HCT116 (cell line): ENCODE measurements around the gene CSTPP1. TPM values are rescaled to one million over a fixed set of nuclear protein-coding genes. Genes with fewer than 3 reads are reported as not detected.
A peak's percentile ranks its signal among the peaks of the same experiment; 100 is the strongest.

Experiments used
- ATAC-seq: fragments of 200-7000 bp; cut with Tn5 transposase; 2 replicates; pipeline ENCODE4 v1.9.1; 2020; ENCODE audit warnings: mild to moderate bottlenecking, moderate library complexity
- BruUV-seq: library from RNA; stranded (reverse); fragments of 400-500 nt; replicated peaks from 2 replicates; lab custom pipeline; 2021; lab: Mats Ljungman, UMichigan
- CTCF ChIA-PET: fragments of 300-600 bp; sonication (Branson Sonifier 250); formaldehyde crosslinking; loops from one replicate; lab custom pipeline; 2021; ENCODE audit warnings: antibody characterized with exemption; lab: Charles Lee
- POLR2A ChIA-PET: fragments of 300-600, 350-600 bp; sonication (Branson Sonifier 250); formaldehyde crosslinking; loops from one replicate; lab custom pipeline; 2021; ENCODE audit warnings: antibody characterized with exemption; lab: Charles Lee
- RAD21 ChIA-PET, 2 experiments: fragments of 300-600 bp; sonication (Branson Sonifier 250); formaldehyde crosslinking; loops; one replicate each; lab custom pipeline; 2023; ENCODE audit warnings: low total read pairs in 2 of 2; ENCODE audit not compliant: uncharacterized antibody in 2 of 2, unreplicated experiment in 2 of 2, low non-redundant PET in 1 of 2; lab: Charles Lee
- DNase-seq: peaks from one replicate; pipeline ENCODE4 v3.0.0-alpha.2; 2010; ENCODE audit warnings: low read depth, low spot score
- H2AFZ ChIP-seq: fragments of 200-600 bp; shearing (Covaris generic), sonication (generic); 2 replicates; pipeline ENCODE4 v1.6.1; 2017; ENCODE audit warnings: low read depth, mixed run types, mixed read lengths, antibody characterized with exemption, low read length; ENCODE audit not compliant: poor library complexity, severe bottlenecking
- H3K27ac ChIP-seq: 2 replicates; pipeline ENCODE4 v1.5.1; 2012; ENCODE audit warnings: low read depth, low read length
- H3K27me3 ChIP-seq: fragments of 200-600 bp; sonication (generic); 2 replicates; pipeline ENCODE4 v1.6.1; 2016; ENCODE audit warnings: mixed run types, low read length, mixed read lengths; ENCODE audit not compliant: insufficient read depth
- H3K36me3 ChIP-seq, 2 experiments: fragments of 200-500 bp in 1 of 2; fragments of 200-600 bp in 1 of 2; sonication (Bioruptor generic) in 1 of 2; sonication (generic) in 1 of 2; 2 replicates each; pipeline versions ENCODE4 v1.5.1 to v1.6.1; 2014 to 2016; ENCODE audit warnings: low read length in 2 of 2, inconsistent platforms in 1 of 2, mixed read lengths in 1 of 2, mixed run types in 1 of 2; ENCODE audit not compliant: insufficient read depth in 2 of 2, control insufficient read depth in 1 of 2
- H3K4me1 ChIP-seq, 2 experiments: fragments of 200-600 bp in 1 of 2; sonication (generic) in 1 of 2; 2 replicates each; pipeline versions ENCODE4 v1.5.1 to v1.6.1; 2012 to 2017; ENCODE audit warnings: low read length in 2 of 2, inconsistent platforms in 1 of 2, mild to moderate bottlenecking in 1 of 2, mixed read lengths in 1 of 2, mixed run types in 1 of 2, moderate library complexity in 1 of 2; ENCODE audit not compliant: insufficient read depth in 2 of 2, control insufficient read depth in 1 of 2
- H3K4me2 ChIP-seq: fragments of 200-600 bp; sonication (generic); 2 replicates; pipeline ENCODE4 v1.6.1; 2017; ENCODE audit warnings: mixed run types, low read length, mixed read lengths
- H3K4me3 ChIP-seq, 2 experiments: fragments of 200-600 bp in 1 of 2; sonication (generic) in 1 of 2; replicated peaks in 1 of 2; 2 replicates each; pipeline ENCODE4 v1.5.1; 2011 to 2016; ENCODE audit warnings: low read length in 2 of 2, control low read depth in 1 of 2, low read depth in 1 of 2, mild to moderate bottlenecking in 1 of 2, mixed read lengths in 1 of 2, mixed run types in 1 of 2
- H3K79me2 ChIP-seq: fragments of 200-600 bp; sonication (generic); 2 replicates; pipeline ENCODE4 v1.6.1; 2017; ENCODE audit warnings: mild to moderate bottlenecking, mixed run types, low read length, moderate library complexity, mixed read lengths; ENCODE audit not compliant: insufficient read depth
- H3K9ac ChIP-seq: fragments of 200-600 bp; sonication (generic); 2 replicates; pipeline ENCODE4 v1.6.1; 2016; ENCODE audit warnings: low read length, mixed read lengths
- H3K9me2 ChIP-seq: fragments of 200-600 bp; sonication (generic), shearing (Covaris generic); 2 replicates; pipeline ENCODE4 v1.6.1; 2017; ENCODE audit warnings: mixed run types, mild to moderate bottlenecking, moderate library complexity; ENCODE audit not compliant: insufficient read depth
- H3K9me3 ChIP-seq, 2 experiments: fragments of 200-500 bp in 1 of 2; fragments of 200-600 bp in 1 of 2; sonication (Bioruptor generic) in 1 of 2; sonication (generic) in 1 of 2; 2 replicates each; pipeline ENCODE4 v1.6.1; 2014 to 2017; ENCODE audit warnings: low read length in 2 of 2, mixed read lengths in 2 of 2, inconsistent platforms in 1 of 2, low read depth in 1 of 2, mild to moderate bottlenecking in 1 of 2, mixed run types in 1 of 2, moderate library complexity in 1 of 2; ENCODE audit not compliant: control insufficient read depth in 1 of 2, insufficient read depth in 1 of 2
- H4K20me1 ChIP-seq: fragments of 200-600 bp; sonication (generic), shearing (Covaris generic); 2 replicates; pipeline ENCODE4 v1.6.1; 2017; ENCODE audit warnings: mixed run types, mild to moderate bottlenecking, moderate library complexity; ENCODE audit not compliant: insufficient read depth
- CEBPB ChIP-seq: IDR thresholded peaks from 2 replicates; pipeline ENCODE4 v1.6.1; 2012; ENCODE audit warnings: low read depth
- CTCF ChIP-seq, 3 experiments: fragments of 200-600 bp in 1 of 3; sonication (generic) in 1 of 3; IDR thresholded peaks in 2 of 3; conservative IDR thresholded peaks in 1 of 3; 2 replicates each; pipeline ENCODE4 v1.5.1; 2012 to 2017; ENCODE audit warnings: low read depth in 2 of 3, low read length in 2 of 3, antibody characterized with exemption in 1 of 3, borderline replicate concordance in 1 of 3, control low read depth in 1 of 3, mild to moderate bottlenecking in 1 of 3, mixed read lengths in 1 of 3, mixed run types in 1 of 3, moderate library complexity in 1 of 3; ENCODE audit not compliant: insufficient read depth in 1 of 3
- EGR1 ChIP-seq: IDR thresholded peaks from 2 replicates; pipeline ENCODE4 v1.6.1; 2012; ENCODE audit warnings: low read depth
- EZH2 ChIP-seq: fragments of 200-600 bp; sonication (generic); IDR thresholded peaks from 2 replicates; pipeline ENCODE4 v1.6.1; 2017; ENCODE audit warnings: antibody characterized with exemption, mixed run types
- EZH2phosphoT487 ChIP-seq: fragments of 200-600 bp; IDR thresholded peaks from 2 replicates; pipeline ENCODE4 v1.6.1; 2018; ENCODE audit warnings: antibody characterized with exemption, borderline replicate concordance
- JUND ChIP-seq: IDR thresholded peaks from 2 replicates; pipeline ENCODE4 v1.6.1; 2012
- MAX ChIP-seq: IDR thresholded peaks from 2 replicates; pipeline ENCODE4 v1.6.1; 2012
- POLR2A ChIP-seq: IDR thresholded peaks from 2 replicates; pipeline ENCODE4 v1.7.0; 2011; ENCODE audit warnings: borderline replicate concordance; ENCODE audit not compliant: insufficient read depth, insufficient read length; ENCODE audit errors: extremely low read depth
- POLR2AphosphoS5 ChIP-seq: IDR thresholded peaks from 2 replicates; pipeline ENCODE4 v1.6.1; 2011; ENCODE audit warnings: mild to moderate bottlenecking, low read depth, low read length, moderate library complexity
- RAD21 ChIP-seq: IDR thresholded peaks from 2 replicates; pipeline ENCODE4 v1.6.1; 2012; ENCODE audit warnings: low read depth, mild to moderate bottlenecking
- REST ChIP-seq: IDR thresholded peaks from 2 replicates; pipeline ENCODE4 v1.6.1; 2012; ENCODE audit warnings: low read depth
- SIN3A ChIP-seq: IDR thresholded peaks from 2 replicates; pipeline ENCODE4 v1.6.1; 2012; ENCODE audit warnings: low read depth
- SP1 ChIP-seq: IDR thresholded peaks from 2 replicates; pipeline ENCODE4 v1.6.1; 2012; ENCODE audit warnings: low read depth
- SRF ChIP-seq: IDR thresholded peaks from 2 replicates; pipeline ENCODE4 v1.6.1; 2012; ENCODE audit warnings: low read depth
- TCF7L2 ChIP-seq: IDR thresholded peaks from 2 replicates; pipeline ENCODE4 v1.7.0; 2011; ENCODE audit warnings: borderline replicate concordance, inconsistent platforms; ENCODE audit not compliant: insufficient read depth, insufficient read length; ENCODE audit errors: extremely low read depth
- YY1 ChIP-seq: IDR thresholded peaks from 2 replicates; pipeline ENCODE4 v1.6.1; 2011; ENCODE audit warnings: low read length, low read depth, moderate library complexity, mild to moderate bottlenecking; ENCODE audit not compliant: insufficient replicate concordance; ENCODE audit errors: extremely low read depth
- ZFX ChIP-seq: fragments of 450-650 bp; IDR thresholded peaks from 2 replicates; pipeline ENCODE4 v1.6.1; 2017
- ZNF274 ChIP-seq: fragments of 200-500 bp; sonication (Bioruptor generic); IDR thresholded peaks from 2 replicates; pipeline ENCODE4 v1.6.1; 2014; ENCODE audit warnings: mild to moderate bottlenecking, low read depth, low read length, inconsistent platforms
- intact Hi-C: fragments of 100-400 bp; cut with micrococcal nuclease; formaldehyde crosslinking; loops from 2 replicates; pipeline ENCODE4 v1.10.0; 2022
- total RNA-seq: library from RNA; stranded (reverse); gene quantifications from one replicate; pipeline ENCODE4 v1.2.1, GENCODE V29; 2021; ENCODE audit not compliant: unreplicated experiment

The CSTPP1 gene
- total RNA-seq, 1 experiment from 2014 or later, result 24.7 TPM

DNA sequence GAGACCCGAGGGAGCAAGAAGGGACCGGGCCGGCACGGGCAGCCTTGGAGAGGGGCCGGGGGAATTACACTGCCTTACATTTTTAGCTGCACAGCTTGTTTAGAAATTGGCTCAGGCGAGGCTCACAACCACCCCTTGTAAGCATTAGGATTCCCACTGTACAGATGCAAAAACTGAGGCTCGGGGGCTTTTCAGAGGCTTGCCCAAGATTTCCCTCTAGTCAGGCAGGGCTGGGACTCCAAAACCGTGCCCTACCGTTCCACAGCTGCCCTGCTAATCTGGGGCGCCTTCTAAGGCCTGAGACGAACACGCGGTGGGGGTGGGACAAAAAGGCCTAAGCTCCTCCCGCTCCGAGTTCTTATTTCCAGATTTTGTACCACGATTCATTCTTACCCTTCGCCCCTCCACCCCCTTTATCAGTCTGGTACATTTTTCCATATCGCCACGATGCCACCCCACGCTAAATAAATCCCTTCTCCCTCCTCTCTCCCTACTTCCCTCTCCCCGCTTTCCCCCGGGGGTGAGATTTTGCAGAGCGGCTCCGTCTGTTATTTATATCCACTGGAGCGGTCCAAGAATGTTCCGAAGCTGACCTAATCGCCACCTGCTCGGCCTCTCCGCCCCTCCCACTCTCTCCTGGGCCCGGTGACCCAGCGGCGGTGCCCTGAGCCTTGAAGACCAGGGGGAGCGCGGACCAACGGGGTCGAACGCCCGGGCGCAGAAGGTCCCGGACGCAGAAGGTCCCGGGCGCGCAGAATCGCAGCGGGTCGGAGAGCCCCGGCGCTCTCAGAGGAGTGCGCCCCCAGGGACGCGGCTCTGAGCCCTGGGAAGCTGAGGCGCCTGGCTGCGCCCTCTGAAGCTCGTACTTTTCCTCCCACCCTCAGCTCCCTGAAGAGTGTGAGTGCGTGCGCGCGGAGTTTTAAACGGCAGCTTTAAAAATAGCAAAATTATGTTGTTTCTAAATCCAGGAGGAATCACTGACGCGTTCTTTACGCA is 250.4 kb downstream of the CSTPP1 start:
- peak overlapping the region; percentile 51 to 94 for H3K4me3 ChIP-seq
- ChIA-PET CTCF (interaction anchor here (1.0 to 2.8 kb wide), 3 partner anchors 28 to 168 kb away, joined by 5 to 18 read pairs (median 6); partner anchors contain the start of gene DDB2), RAD21 (interaction anchor here in 1 of 2 experiments (0.6 kb wide), 1 partner anchor 268 kb away, joined by 3 read pairs; no protein-coding TSS in a partner anchor), POLR2A (interaction anchor here (3.8 kb wide), 1 partner anchor 28 kb away, joined by 29 read pairs; the partner anchor contains the start of gene DDB2)
- H2AFZ ChIP-seq, result no peak overlapping the region
- H3K9me2 ChIP-seq, result no peaks in the 10 kb centered on the region
- no peak for TF ChIP-seq CTCF (IDR thresholded peaks at IDR 0.05 in 2 of 3, conservative IDR thresholded peaks at IDR 0.05 in 1 of 3; ENCODE audit: borderline replicate concordance in 1 of 3, insufficient read depth in 1 of 3, low read depth in 2 of 3, low read length in 2 of 3)
- TF ChIP-seq SIN3A, result no peak
- TF ChIP-seq SRF, result no peak
- peak; percentile 45; the same call in 1 of the 2 replicates for TF ChIP-seq MAX
- no peak for TF ChIP-seq REST
- TF ChIP-seq POLR2AphosphoS5, result 0 out of 2 replicates have a peak, but pooled peaks have one; percentile 20
- TF ChIP-seq POLR2A, result peak; percentile 12
- no peak for TF ChIP-seq CEBPB
- no peak for TF ChIP-seq YY1
- TF ChIP-seq EZH2phosphoT487, result no peak
- no peak for TF ChIP-seq EGR1
- TF ChIP-seq TCF7L2, result no peak
- no peak for TF ChIP-seq ZFX
- TF ChIP-seq RAD21, result no peak
- TF ChIP-seq EZH2, result no peak
- no peak for TF ChIP-seq ZNF274
- TF ChIP-seq JUND, result no peak
- TF ChIP-seq SP1, result no peak
- peak; percentile 52 for ATAC-seq
- no peaks in the 10 kb centered on the region for H3K27me3 ChIP-seq
- no peaks in the 10 kb centered on the region for H4K20me1 ChIP-seq
- no peak for DNase-seq
- H3K4me2 ChIP-seq, result peak overlapping the region; percentile 96
- H3K27ac ChIP-seq, result peak overlapping the region; percentile 96
- peak overlapping the region; percentile 91 for H3K9ac ChIP-seq
- intact Hi-C loops, result loop anchor here (1.0 kb wide), 1 partner anchor 27 kb away; the partner anchor contains the start of gene DDB2
- H3K9me3 ChIP-seq, result no peaks in the 10 kb centered on the region
- BruUV-seq, result TSS peak; percentile 68
- peaks cover 18 to 42% of the 10 kb centered on the region in 2 experiments for H3K4me1 ChIP-seq
- no peaks in the 10 kb centered on the region for H3K36me3 ChIP-seq
- peaks cover 33% of the 10 kb centered on the region for H3K79me2 ChIP-seq
